ENCODE results near the gene PARP8. TPM values are rescaled to one million over a fixed set of nuclear protein-coding genes. Genes with fewer than 3 reads are reported as not detected.

Gene PARP8
- total and polyA plus RNA-seq, 9 of the 15 experiments (the other 6 are each of a cell fraction or from before 2014, with no cell fraction given): 0.03 to 0.31 TPM; not detected in 7

GRCh38 chr5:50733741-50734140 is 67.3 kb downstream of the PARP8 start (continued):
- no peak for TF ChIP-seq YY1 (IDR thresholded peaks at IDR 0.05; ENCODE audit: borderline replicate concordance in 1 of 3, control insufficient read depth in 1 of 3, extremely low read depth in 1 of 3, insufficient read depth in 3 of 3, insufficient read length in 1 of 3, insufficient replicate concordance in 2 of 3, low read depth in 1 of 3, low read length in 2 of 3)
- no peak for TF ChIP-seq SNIP1 (IDR thresholded peaks at IDR 0.05; ENCODE audit: low read depth)
- no peak for TF ChIP-seq ZNF274 (IDR thresholded peaks at IDR 0.05; ENCODE audit: borderline replicate concordance, low read depth, low read length)
- no peak for TF ChIP-seq ZNF184 (CRISPR knock-in tag; IDR thresholded peaks at IDR 0.05)
- no peak for TF ChIP-seq NBN (IDR thresholded peaks at IDR 0.05; ENCODE audit: low read depth)
- no peak for TF ChIP-seq KDM5B (IDR thresholded peaks at IDR 0.05; ENCODE audit: insufficient replicate concordance, low read depth, low read length)
- TF ChIP-seq BACH1 (tag; IDR thresholded peaks at IDR 0.05): no peak
- TF ChIP-seq NR3C1 (CRISPR knock-in tag; IDR thresholded peaks at IDR 0.05): no peak

DNA sequence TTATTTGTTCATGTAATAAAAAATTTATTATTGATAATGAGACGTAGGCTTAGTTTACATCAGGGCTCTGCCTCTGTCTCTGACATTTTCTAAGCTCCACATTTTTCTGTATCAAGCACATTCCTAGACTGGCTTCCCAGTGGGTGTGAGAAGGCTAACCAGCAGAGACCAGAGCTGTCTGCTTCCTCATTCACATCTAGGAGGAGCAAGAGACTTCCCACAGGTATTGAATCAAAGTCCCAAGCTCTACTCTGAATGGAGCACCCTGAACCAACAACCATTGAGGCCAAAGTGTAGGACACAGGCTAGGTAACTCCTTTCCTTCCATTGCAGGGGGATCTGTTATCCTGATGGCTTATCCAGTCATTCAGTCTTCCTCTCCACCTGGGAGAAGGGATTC is 72.4 kb downstream of the PARP8 start:
- Histone ChIP-seq H3K4me2 (ENCODE audit: insufficient read depth, low read length) (no peak overlapping the region), H3K9me1 (ENCODE audit: control insufficient read depth, insufficient read depth, low read length) (no peaks in the 10 kb centered on the region), H3K36me3 (ENCODE audit: control insufficient read depth, insufficient read depth, low read length) (no peaks in the 10 kb centered on the region), H3K27me3 (ENCODE audit: control insufficient read depth in 2 of 2, insufficient read depth in 2 of 2, low read length in 2 of 2) (no peaks in the 10 kb centered on the region), H3K4me3 (no peak overlapping the region), H3K9me3 (replicated peaks; ENCODE audit: control insufficient read depth, insufficient read depth, low read depth, low read length) (peaks cover 2% of the 10 kb centered on the region; the same call in 1 of the 2 replicates), H4K20me1 (replicated peaks; ENCODE audit: control insufficient read depth, insufficient read depth, low read length) (no peaks in the 10 kb centered on the region), H3K79me2 (ENCODE audit: control insufficient read depth, insufficient read depth, low read length) (no peaks in the 10 kb centered on the region), H2AFZ (ENCODE audit: low read depth, low read length) (no peak overlapping the region), H3K27ac (ENCODE audit: extremely low read depth, low read depth, low read length) (no peak overlapping the region), H3K9ac (ENCODE audit: insufficient read depth in 1 of 2, low read depth in 2 of 2, low read length in 2 of 2) (no peak overlapping the region), H3K4me1 (replicated peaks in 1 of 2; ENCODE audit: control insufficient read depth in 2 of 2, insufficient read depth in 2 of 2, low read length in 2 of 2) (no peaks in the 10 kb centered on the region)
- TF ChIP-seq MTA3 (IDR thresholded peaks at IDR 0.05; ENCODE audit: borderline replicate concordance): no peak
- no peak for TF ChIP-seq TFAM (CRISPR knock-in tag; conservative IDR thresholded peaks at IDR 0.05)
- TF ChIP-seq U2AF1 (optimal IDR thresholded peaks at IDR 0.05; ENCODE audit: low read depth, low read length): no peak
- no peak for TF ChIP-seq ARNT (IDR thresholded peaks at IDR 0.05)
- no peak for TF ChIP-seq FOXM1 (IDR thresholded peaks at IDR 0.05; ENCODE audit: low read depth)
- no peak for TF ChIP-seq FOXM1 (CRISPR knock-in tag; IDR thresholded peaks at IDR 0.05; ENCODE audit: low read depth)
- ChIA-PET POLR2A (interaction anchor here (0.6 to 1.0 kb wide), 2 partner anchors 28 to 154 kb away, joined by 3 to 4 read pairs; no protein-coding TSS in a partner anchor), CTCF (ENCODE audit: low intra/inter-chr PET ratio) (no interaction called here)
- FAIRE-seq (no peak), ATAC-seq (no peak), DNase-seq (ENCODE audit: extremely low read depth in 1 of 4, low spot score in 3 of 4) (no peak)
- in situ Hi-C loops (cut with MboI) (no loop called here), intact Hi-C loops (cut with micrococcal nuclease) (no loop called here)
- no TSS peak for BruUV-seq (replicated peaks)
- 0% methylated on average over 1 of the region's 1 CpG for WGBS (ENCODE audit: insufficient coverage, low coverage, missing lambda C conversion rate)
